Neural cell (in vitro differentiated cells): ENCODE data around the gene MTFP1. TPM values are rescaled to one million over a fixed set of nuclear protein-coding genes. Genes with fewer than 3 reads are reported as not detected.

Source experiments
- H2AFZ ChIP-seq: fragments of 200-600, 300-800 bp; sonication (generic), shearing (Covaris generic); 2 replicates; pipeline ENCODE4 v1.6.0; 2014; ENCODE audit warnings: low read depth, mild to moderate bottlenecking, antibody characterized with exemption, low read length, moderate library complexity
- H3F3A ChIP-seq: fragments of 200-600 bp; shearing (Covaris generic); 2 replicates; pipeline ENCODE4 v1.6.1; 2016; ENCODE audit warnings: mild to moderate bottlenecking, moderate library complexity, mixed read lengths, antibody characterized with exemption, low read length; ENCODE audit not compliant: insufficient read depth, poor library complexity, severe bottlenecking
- H3K27ac ChIP-seq: fragments of 200-600, 300-800 bp; sonication (generic), shearing (Covaris generic); 2 replicates; pipeline ENCODE4 v1.5.1; 2014; ENCODE audit warnings: mild to moderate bottlenecking, low read length, moderate library complexity
- H3K27me3 ChIP-seq: fragments of 300-800, 200-600 bp; sonication (generic), shearing (Covaris generic); 2 replicates; pipeline ENCODE4 v1.6.0; 2014; ENCODE audit warnings: mild to moderate bottlenecking, low read depth, low read length, moderate library complexity; ENCODE audit not compliant: insufficient read depth
- H3K36me3 ChIP-seq: fragments of 300-800, 200-600 bp; sonication (generic), shearing (Covaris generic); 2 replicates; pipeline ENCODE4 v1.5.1; 2014; ENCODE audit warnings: mild to moderate bottlenecking, antibody characterized with exemption, low read length, moderate library complexity; ENCODE audit not compliant: insufficient read depth
- H3K4me2 ChIP-seq: fragments of 300-800, 200-600 bp; sonication (generic), shearing (Covaris generic); 2 replicates; pipeline ENCODE4 v1.6.0; 2014; ENCODE audit warnings: mild to moderate bottlenecking, low read length
- H3K4me3 ChIP-seq: fragments of 300-800, 200-600 bp; sonication (generic), shearing (Covaris generic); 2 replicates; pipeline ENCODE4 v1.5.1; 2014; ENCODE audit warnings: mild to moderate bottlenecking, low read length, moderate library complexity
- H3K79me2 ChIP-seq: fragments of 200-600 bp; shearing (Covaris generic); replicated peaks from 2 replicates; pipeline ENCODE4 v1.6.0; 2014; ENCODE audit warnings: mild to moderate bottlenecking, low read length, moderate library complexity; ENCODE audit not compliant: insufficient read depth
- H3K9ac ChIP-seq: fragments of 300-800, 200-600 bp; sonication (generic), shearing (Covaris generic); 2 replicates; pipeline ENCODE4 v1.6.1; 2016; ENCODE audit warnings: mild to moderate bottlenecking, low read length, mixed read lengths
- H3K9me2 ChIP-seq: fragments of 200-600 bp; shearing (Covaris generic); 2 replicates; pipeline ENCODE4 v1.6.1; 2016; ENCODE audit warnings: mild to moderate bottlenecking, low read length, mixed read lengths; ENCODE audit not compliant: insufficient read depth
- H3K9me3 ChIP-seq: fragments of 200-600, 300-800 bp; sonication (generic), shearing (Covaris generic); 2 replicates; pipeline ENCODE4 v1.6.1; 2016; ENCODE audit warnings: mild to moderate bottlenecking, mixed run types, low read length, moderate library complexity, mixed read lengths
- H4K20me1 ChIP-seq: fragments of 200-600 bp; shearing (Covaris generic); 2 replicates; pipeline ENCODE4 v1.6.1; 2016; ENCODE audit warnings: mild to moderate bottlenecking, mixed run types; ENCODE audit not compliant: insufficient read depth
- EP300 ChIP-seq: fragments of 450-650 bp; conservative IDR thresholded peaks from 2 replicates; pipeline ENCODE4 v1.6.1; 2014; ENCODE audit warnings: antibody characterized with exemption, mild to moderate bottlenecking, moderate library complexity; ENCODE audit not compliant: poor library complexity, severe bottlenecking
- POLR2AphosphoS5 ChIP-seq: IDR thresholded peaks from 2 replicates; pipeline ENCODE4 v1.6.1; 2012
- RAD21 ChIP-seq: fragments of 450-650 bp; conservative IDR thresholded peaks from 2 replicates; pipeline ENCODE4 v1.6.1; 2014; ENCODE audit warnings: antibody characterized with exemption, mild to moderate bottlenecking, moderate library complexity
- SMC3 ChIP-seq: fragments of 450-650 bp; conservative IDR thresholded peaks from 2 replicates; pipeline ENCODE4 v1.6.1; 2014; ENCODE audit warnings: antibody characterized with exemption, mild to moderate bottlenecking, moderate library complexity; ENCODE audit not compliant: poor library complexity
- polyA plus RNA-seq: library from polyadenylated mRNA; depleted of rRNA; stranded (reverse); fragments of >200 nt; gene quantifications from 2 replicates; pipeline ENCODE4 v1.2.3, GENCODE V29; 2014
- TF ChIP-seq, protein P1 (sequence below): fragments of 450-650 bp; IDR thresholded peaks from 2 replicates; pipeline ENCODE4 v1.5.1; 2014; ENCODE audit warnings: antibody characterized with exemption, mild to moderate bottlenecking, moderate library complexity; ENCODE audit not compliant: poor library complexity, severe bottlenecking
- TF ChIP-seq, protein P2 (sequence below): IDR thresholded peaks from 2 replicates; pipeline ENCODE4 v1.6.1; 2012; ENCODE audit warnings: borderline replicate concordance

The MTFP1 gene
- polyA plus RNA-seq, 1 donor from 2014 or later = 8.1 TPM

DNA sequence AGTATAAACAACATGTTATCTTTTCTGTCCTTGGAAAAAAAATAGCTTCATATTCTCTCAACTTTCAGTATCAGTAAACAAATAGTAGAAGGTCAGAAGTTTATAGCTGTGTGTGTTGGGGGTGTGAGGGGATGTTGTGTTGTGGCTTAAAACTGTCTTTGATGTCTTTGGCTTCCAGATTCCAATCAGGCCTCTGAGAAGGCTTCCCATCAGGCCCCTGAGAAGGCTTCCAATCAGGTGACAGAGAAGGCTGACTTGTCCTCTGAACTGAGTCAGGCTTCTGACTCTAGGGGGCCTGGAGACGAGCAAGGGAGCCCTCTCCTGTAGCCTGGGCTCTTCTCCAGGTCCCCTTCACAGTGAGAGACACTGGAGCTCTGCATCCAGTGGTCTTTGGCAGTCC lies 9.3 kb downstream of the MTFP1 start:
- H3F3A ChIP-seq = no peaks in the 10 kb centered on the region
- no peaks in the 10 kb centered on the region for H3K9me2 ChIP-seq
- H3K79me2 ChIP-seq = no peaks in the 10 kb centered on the region
- no peaks in the 10 kb centered on the region for H3K36me3 ChIP-seq
- no peak overlapping the region for H2AFZ ChIP-seq
- no peaks in the 10 kb centered on the region for H3K27me3 ChIP-seq
- no peaks in the 10 kb centered on the region for H3K9me3 ChIP-seq
- TF ChIP-seq SMC3 (no peak), POLR2AphosphoS5 (no peak), EP300 (no peak)
- TF ChIP-seq, protein P1, sequence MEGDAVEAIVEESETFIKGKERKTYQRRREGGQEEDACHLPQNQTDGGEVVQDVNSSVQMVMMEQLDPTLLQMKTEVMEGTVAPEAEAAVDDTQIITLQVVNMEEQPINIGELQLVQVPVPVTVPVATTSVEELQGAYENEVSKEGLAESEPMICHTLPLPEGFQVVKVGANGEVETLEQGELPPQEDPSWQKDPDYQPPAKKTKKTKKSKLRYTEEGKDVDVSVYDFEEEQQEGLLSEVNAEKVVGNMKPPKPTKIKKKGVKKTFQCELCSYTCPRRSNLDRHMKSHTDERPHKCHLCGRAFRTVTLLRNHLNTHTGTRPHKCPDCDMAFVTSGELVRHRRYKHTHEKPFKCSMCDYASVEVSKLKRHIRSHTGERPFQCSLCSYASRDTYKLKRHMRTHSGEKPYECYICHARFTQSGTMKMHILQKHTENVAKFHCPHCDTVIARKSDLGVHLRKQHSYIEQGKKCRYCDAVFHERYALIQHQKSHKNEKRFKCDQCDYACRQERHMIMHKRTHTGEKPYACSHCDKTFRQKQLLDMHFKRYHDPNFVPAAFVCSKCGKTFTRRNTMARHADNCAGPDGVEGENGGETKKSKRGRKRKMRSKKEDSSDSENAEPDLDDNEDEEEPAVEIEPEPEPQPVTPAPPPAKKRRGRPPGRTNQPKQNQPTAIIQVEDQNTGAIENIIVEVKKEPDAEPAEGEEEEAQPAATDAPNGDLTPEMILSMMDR = no peak
- no peak overlapping the region for H3K27ac ChIP-seq
- no peak overlapping the region for H3K9ac ChIP-seq
- H3K4me2 ChIP-seq = no peak overlapping the region
- H3K4me3 ChIP-seq = no peak overlapping the region
- H4K20me1 ChIP-seq = no peaks in the 10 kb centered on the region

DNA sequence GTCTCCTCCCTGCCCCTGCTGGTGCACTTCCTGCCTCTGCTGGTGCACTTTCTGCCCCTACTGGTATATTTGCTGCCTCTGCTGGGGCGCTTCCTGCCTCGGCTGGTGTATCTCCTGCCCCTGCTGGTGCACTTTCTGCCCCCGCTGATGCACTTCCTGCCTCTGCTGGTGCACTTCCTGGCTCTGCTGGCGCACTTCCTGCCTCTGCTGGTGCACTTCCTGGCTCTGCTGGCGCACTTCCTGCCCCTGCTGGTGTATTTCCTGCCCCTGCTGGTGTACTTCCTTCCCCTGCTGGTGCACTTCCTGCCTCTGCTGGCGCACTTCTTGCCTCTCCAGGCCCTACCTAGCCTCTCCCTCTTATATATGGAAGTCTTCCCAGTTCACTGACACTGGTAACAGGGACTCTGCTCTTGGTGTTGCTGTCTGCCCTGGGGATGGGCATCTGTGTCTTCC lies 10.1 kb downstream of the MTFP1 start:
- H3K27ac ChIP-seq = no peak overlapping the region
- no peaks in the 10 kb centered on the region for H3F3A ChIP-seq
- no peaks in the 10 kb centered on the region for H3K9me2 ChIP-seq
- no peaks in the 10 kb centered on the region for H3K36me3 ChIP-seq
- H3K4me2 ChIP-seq = no peak overlapping the region
- no peak overlapping the region for H2AFZ ChIP-seq
- no peak overlapping the region for H3K9ac ChIP-seq
- no peaks in the 10 kb centered on the region for H3K79me2 ChIP-seq
- H3K4me3 ChIP-seq = no peak overlapping the region
- no peaks in the 10 kb centered on the region for H3K27me3 ChIP-seq
- no peaks in the 10 kb centered on the region for H3K9me3 ChIP-seq
- TF ChIP-seq, protein P2, sequence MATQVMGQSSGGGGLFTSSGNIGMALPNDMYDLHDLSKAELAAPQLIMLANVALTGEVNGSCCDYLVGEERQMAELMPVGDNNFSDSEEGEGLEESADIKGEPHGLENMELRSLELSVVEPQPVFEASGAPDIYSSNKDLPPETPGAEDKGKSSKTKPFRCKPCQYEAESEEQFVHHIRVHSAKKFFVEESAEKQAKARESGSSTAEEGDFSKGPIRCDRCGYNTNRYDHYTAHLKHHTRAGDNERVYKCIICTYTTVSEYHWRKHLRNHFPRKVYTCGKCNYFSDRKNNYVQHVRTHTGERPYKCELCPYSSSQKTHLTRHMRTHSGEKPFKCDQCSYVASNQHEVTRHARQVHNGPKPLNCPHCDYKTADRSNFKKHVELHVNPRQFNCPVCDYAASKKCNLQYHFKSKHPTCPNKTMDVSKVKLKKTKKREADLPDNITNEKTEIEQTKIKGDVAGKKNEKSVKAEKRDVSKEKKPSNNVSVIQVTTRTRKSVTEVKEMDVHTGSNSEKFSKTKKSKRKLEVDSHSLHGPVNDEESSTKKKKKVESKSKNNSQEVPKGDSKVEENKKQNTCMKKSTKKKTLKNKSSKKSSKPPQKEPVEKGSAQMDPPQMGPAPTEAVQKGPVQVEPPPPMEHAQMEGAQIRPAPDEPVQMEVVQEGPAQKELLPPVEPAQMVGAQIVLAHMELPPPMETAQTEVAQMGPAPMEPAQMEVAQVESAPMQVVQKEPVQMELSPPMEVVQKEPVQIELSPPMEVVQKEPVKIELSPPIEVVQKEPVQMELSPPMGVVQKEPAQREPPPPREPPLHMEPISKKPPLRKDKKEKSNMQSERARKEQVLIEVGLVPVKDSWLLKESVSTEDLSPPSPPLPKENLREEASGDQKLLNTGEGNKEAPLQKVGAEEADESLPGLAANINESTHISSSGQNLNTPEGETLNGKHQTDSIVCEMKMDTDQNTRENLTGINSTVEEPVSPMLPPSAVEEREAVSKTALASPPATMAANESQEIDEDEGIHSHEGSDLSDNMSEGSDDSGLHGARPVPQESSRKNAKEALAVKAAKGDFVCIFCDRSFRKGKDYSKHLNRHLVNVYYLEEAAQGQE = no peak
- TF ChIP-seq, protein P1 = no peak
- TF ChIP-seq SMC3 = no peak
- no peaks in the 10 kb centered on the region for H4K20me1 ChIP-seq

DNA sequence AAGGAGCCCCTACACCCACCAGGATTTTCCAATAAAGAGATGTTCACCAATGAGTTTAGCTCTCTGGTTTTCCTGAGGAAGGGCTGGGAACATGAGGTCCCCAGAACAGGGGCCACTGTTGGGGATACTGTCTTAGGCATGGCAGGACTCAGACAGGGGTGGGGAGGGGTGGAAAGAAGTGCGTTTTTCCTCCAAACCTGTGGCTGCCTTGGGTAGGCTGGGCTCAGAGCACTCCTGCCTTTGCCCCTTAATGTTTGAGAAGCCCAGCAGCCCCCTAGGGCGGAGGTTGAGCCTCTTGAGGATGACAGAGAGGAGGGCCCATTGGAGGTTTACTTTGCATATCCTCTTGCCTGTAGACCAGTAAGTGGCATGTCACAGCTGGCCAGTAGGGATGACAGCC lies 10.6 kb downstream of the MTFP1 start:
- no peaks in the 10 kb centered on the region for H3K79me2 ChIP-seq
- no peak overlapping the region for H2AFZ ChIP-seq
- H3F3A ChIP-seq = no peaks in the 10 kb centered on the region
- no peaks in the 10 kb centered on the region for H3K36me3 ChIP-seq
- no peak overlapping the region for H3K9ac ChIP-seq
- H4K20me1 ChIP-seq = no peaks in the 10 kb centered on the region
- H3K4me2 ChIP-seq = no peak overlapping the region
- H3K9me3 ChIP-seq = no peaks in the 10 kb centered on the region
- no peak overlapping the region for H3K4me3 ChIP-seq
- no peak overlapping the region for H3K27ac ChIP-seq
- TF ChIP-seq, protein P2 = no peak
- TF ChIP-seq, protein P1 = no peak
- no peak for TF ChIP-seq RAD21
- no peaks in the 10 kb centered on the region for H3K9me2 ChIP-seq
- no peaks in the 10 kb centered on the region for H3K27me3 ChIP-seq
